NT2/D1 (cell line): ENCODE data around the gene C10orf143.

Experiments used
- DNase-seq: peaks from one replicate; pipeline ENCODE4 v3.0.0-alpha.2; 2011; ENCODE audit warnings: low read depth, low spot score
- H3K27me3 ChIP-seq: 2 replicates; pipeline ENCODE4 v1.6.0; 2011; ENCODE audit warnings: mild to moderate bottlenecking; ENCODE audit not compliant: insufficient read length, insufficient read depth
- H3K36me3 ChIP-seq: 2 replicates; pipeline ENCODE4 v1.6.1; 2011; ENCODE audit warnings: mild to moderate bottlenecking, low read length, mixed read lengths; ENCODE audit not compliant: insufficient read depth, insufficient read length
- H3K4me1 ChIP-seq: 2 replicates; pipeline ENCODE4 v1.5.1; 2011; ENCODE audit not compliant: insufficient read depth, insufficient read length
- H3K4me3 ChIP-seq: 2 replicates; pipeline ENCODE4 v1.5.1; 2011; ENCODE audit warnings: low read depth; ENCODE audit not compliant: insufficient read length
- H3K9ac ChIP-seq: 2 replicates; pipeline ENCODE4 v1.6.0; 2011; ENCODE audit warnings: low read depth; ENCODE audit not compliant: insufficient read length
- H3K9me3 ChIP-seq: 2 replicates; pipeline ENCODE4 v1.5.1; 2011; ENCODE audit warnings: mild to moderate bottlenecking, low read length; ENCODE audit not compliant: insufficient read depth
- SUZ12 ChIP-seq: IDR thresholded peaks from 2 replicates; pipeline ENCODE4 v1.6.1; 2011; ENCODE audit not compliant: insufficient read length, insufficient read depth; ENCODE audit errors: extremely low read depth
- YY1 ChIP-seq: IDR thresholded peaks from 2 replicates; pipeline ENCODE4 v1.6.1; 2011; ENCODE audit not compliant: insufficient read length, insufficient read depth
- ZNF274 ChIP-seq: IDR thresholded peaks from 2 replicates; pipeline ENCODE4 v1.6.1; 2011; ENCODE audit warnings: mild to moderate bottlenecking, low read depth, low read length

C10orf143 gene

DNA sequence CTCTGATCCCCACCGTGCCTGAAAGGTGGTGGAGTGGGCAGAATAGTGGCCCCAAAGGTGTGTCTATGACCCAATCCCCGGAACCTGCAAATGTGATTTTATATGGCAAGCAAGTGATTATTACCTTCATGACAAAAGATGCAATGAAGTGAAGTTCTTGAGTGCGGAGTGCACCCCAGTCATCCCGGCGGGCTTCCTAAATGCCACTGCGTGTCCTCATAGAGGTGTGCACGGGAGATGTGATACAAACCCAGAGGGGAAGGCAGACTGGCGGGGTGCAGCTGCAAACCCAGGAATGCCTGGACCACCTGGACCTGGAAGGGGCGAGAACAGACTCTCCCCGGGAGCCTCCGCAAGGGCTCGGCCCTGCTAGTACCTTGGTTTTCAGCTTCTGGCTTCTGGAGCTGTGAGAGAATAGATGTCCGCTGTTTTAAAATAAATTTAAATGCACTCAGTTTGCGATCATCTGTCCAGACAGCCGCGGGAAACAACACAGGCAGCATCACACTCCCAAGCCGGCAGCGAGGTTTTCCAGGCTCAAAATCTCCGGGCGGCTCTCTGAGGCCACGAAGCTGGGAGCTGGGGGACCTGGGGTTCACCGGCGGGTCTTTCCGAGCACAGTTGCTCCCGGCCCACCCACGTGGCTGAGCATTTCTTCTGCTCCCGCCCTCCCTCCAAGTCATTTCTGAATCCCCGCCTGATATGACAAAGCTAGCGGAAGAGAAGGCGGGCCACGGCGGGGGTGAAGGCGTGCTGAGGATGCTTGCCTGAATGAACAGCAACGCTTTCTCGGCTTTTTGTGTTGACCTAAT lies 96.2 kb downstream of the C10orf143 start:
- Histone ChIP-seq H3K36me3 (no peaks in the 10 kb centered on the region), H3K9ac (no peak overlapping the region), H3K4me3 (no peak overlapping the region), H3K4me1 (peaks cover 7% of the 10 kb centered on the region), H3K27me3 (no peaks in the 10 kb centered on the region), H3K9me3 (no peaks in the 10 kb centered on the region)
- no peak for DNase-seq
- TF ChIP-seq SUZ12 = no peak
- no peak for TF ChIP-seq YY1
- TF ChIP-seq ZNF274 = no peak
